GOT3 (cell line): ENCODE data around the gene FLVCR2.
"Not testable (repeated sequence)": the region's sequence is repeated elsewhere in the genome, so short reads cannot be mapped to it uniquely, and the experiment has no call there.

Experiments
- DNase-seq: peaks from one replicate; lab custom pipeline; 2025; ENCODE audit warnings: mixed read lengths; lab: John Stamatoyannopoulos, UW

The FLVCR2 gene

DNA sequence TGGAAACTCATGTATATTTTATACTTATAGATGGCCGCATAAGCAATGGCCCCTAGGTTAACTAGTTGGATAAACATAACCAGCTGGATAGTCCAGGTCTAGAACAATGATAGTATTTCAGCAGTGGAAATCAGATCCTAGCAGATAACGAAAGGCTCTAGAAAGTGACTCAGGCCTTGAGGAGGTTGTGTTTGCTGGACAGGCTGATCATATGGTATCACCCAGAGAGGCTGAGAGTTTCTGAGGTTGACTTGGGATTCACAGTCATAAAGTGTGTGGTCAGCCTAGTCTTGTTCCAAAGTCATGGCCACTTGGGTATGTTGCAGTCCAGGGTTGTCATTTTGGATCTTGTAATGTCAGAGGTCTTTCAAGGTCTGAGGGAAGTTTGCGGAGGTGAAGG is 16.8 kb downstream of the FLVCR2 start:
- DNase-seq, result no peak

DNA sequence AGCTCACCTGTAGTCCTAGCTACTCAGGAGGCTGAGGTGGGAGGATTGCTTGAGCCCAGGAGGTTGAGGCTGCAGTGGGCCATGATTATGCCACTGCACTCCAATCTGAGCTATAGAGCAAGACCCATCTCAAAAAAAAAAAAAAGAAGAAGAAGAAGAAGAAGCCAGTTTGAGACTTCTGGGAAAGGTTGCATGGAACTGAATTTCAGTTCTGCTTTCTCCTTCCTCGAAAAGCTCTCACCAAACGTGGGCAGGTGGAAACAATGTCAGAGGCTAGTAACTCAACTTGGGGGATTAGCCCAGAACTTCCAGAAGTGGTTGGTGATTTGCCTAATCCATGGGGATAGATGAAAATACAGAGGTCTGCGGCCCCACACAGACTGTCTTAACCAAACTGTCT is 18.7 kb downstream of the FLVCR2 start:
- no peak for DNase-seq

DNA sequence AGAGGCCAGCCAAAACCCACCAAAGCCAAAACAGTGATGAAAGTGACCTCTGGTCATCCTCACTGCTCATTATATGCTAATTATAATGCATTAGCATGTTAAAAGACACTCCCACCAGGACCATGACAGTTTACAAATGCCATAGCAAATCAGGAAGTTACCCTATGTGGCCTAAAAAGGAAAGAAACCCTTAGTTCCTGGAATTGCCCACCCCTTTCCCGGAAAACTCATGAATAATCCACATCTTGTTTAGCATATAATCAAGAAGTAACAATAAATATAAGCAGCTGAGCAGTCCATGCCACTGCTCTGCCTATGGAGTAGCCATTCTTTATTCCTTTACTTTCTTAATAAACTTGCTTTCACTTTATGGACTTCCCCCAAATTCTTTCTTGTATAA is 21.7 kb downstream of the FLVCR2 start:
- DNase-seq, result not testable (repeated sequence)

DNA sequence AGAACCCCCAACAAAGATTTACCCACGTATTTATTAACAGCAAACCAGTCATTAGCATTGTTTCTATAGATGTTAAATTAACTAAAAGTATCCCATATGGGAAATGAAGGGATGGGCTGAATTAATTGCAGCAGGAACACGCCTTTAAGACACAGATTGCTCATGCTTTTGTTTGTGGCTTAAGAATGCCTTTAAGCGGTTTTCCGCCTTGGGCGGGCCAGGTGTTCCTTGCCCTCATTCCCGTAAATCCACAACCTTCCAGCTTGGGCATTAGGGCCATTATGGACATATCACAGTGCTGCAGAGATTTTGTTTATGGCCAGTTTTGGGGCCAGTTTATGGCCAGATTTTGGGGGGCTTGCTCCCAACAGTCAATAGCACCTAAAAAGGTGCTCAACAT is 22.6 kb downstream of the FLVCR2 start:
- not testable (repeated sequence) for DNase-seq

- no peak for DNase-seq
These were observed 24.1 kb downstream of the FLVCR2 start for GRCh38 chr14:75602503-75602902.

DNA sequence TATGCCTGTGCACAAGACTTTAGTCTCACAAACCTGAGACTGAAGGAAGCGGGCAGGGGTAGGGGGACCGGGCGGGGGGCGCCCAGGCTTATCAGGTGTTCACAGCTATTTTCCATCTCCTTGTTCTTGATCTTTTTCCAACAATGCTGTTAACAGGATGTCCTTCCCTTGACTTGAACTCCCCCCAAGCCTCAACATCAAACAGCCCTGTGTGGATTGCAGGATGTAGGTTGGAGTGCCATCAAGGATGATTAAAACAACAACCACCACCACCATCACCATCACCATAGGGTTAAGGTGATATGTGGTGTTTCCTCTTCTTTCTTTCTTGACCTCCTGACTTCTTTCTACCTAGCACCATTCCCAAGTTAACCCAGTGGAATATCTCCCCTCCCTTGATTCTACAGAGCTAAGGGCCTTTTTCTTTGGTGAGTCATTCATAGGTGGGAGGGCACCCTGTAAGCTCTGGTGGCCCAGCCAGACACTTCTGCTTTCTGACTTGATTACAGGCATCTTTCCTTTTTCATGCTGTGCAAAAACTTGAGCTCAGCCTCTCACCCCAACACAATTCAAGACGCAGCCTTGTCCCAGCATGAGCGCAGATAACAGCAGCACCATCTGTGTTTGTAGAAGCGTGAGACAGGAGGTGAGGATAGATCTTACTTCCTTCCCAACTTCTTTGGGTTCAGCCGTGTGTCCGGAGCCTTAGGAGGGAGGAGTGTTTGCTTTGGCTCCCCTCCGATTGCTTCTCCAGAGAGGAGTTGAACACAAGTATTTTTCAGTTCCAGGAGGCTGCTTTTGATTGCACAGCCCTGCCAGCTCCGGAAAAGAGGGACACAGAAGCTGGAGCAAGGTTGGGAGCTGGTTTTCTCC is 26.8 kb downstream of the FLVCR2 start:
- DNase-seq, result no peak

GRCh38 chr14:75605916-75606315 is 27.5 kb downstream of the FLVCR2 start:
- no peak for DNase-seq

GRCh38 chr14:75607044-75607443 is 28.6 kb downstream of the FLVCR2 start:
- DNase-seq, result no peak

GRCh38 chr14:75607842-75608640 is 29.6 kb downstream of the FLVCR2 start:
- no peak for DNase-seq

GRCh38 chr14:75609116-75609515 is 30.7 kb downstream of the FLVCR2 start:
- no peak for DNase-seq

DNA sequence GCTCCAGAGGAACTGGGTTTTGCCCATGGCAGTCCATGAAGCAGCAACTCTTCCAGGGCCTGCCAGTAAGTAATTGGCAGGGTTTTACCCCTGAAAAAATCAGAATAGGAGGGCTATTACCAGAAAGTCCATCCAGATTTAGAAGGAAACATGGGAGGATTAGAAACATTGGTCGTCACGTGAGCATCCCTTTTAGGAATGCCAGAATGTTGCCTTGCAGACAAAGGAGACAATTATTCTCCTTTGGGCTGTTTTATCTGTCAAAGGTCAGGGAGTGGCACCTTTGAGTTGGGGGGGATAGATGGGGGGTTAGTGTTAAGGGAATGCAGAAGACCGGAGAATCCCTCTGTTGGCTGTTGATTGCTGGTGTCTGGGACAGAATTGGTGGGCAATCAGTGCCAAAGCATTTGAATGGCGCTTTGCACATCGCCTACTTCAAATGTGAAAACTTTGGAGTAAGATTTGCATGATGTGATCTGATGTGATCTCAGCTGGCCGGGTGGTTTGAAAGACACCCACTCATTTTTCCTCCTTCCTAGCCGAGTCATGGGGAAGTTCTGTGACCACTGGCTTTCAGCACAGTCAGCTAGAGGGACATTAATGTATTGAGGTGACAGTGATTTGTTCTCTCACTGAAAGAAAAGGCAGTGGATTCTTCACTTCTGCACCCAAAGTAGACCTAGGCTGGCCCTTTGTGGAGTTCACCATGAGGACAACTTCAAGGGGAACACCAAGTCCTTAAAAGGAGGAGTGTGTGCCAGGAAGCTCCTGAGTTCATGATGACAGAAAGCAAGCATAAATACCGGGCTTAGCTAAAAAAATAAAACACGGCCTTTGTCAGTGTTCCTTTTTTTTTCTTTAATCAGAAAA is 31.4 kb downstream of the FLVCR2 start:
- no peak for DNase-seq

DNA sequence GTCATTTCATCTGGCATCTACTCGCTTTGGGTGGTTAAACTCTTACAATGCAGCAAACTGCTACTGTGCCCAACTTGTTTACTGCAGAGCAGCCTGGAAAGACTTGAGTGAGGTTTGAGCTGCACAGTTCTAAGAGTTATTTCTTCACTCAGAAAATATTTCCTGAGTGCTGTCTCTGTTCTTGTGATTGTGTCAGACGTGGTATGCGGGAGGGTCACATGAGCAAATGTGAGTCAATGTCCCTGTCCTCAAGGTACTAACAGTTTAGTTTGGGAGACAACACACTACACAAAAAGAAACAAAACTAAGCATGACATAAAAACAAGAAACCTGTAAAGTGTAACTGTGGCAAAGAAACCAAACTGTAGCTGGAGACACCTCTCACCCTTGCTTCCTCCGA is 32.4 kb downstream of the FLVCR2 start:
- no peak for DNase-seq

DNA sequence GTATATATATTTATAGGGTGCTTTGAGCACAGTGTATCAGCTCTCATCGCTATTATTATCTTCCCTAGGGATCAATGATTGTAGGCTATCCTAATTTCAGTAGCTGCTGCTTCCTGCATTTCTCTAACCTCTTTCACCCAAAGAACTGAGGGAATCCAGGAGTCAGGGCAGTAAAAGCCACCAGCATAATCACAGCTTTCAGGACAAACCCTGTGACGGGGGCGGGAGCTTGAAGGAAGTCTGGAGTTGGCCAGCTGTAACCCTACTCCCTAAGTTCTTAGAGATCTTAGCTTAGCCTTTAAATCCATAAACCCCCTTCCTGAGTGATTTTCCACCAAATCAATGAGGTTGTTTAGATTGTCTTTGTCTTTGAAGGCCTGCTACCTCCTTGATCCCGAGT is 33.7 kb downstream of the FLVCR2 start:
- DNase-seq, result no peak

DNA sequence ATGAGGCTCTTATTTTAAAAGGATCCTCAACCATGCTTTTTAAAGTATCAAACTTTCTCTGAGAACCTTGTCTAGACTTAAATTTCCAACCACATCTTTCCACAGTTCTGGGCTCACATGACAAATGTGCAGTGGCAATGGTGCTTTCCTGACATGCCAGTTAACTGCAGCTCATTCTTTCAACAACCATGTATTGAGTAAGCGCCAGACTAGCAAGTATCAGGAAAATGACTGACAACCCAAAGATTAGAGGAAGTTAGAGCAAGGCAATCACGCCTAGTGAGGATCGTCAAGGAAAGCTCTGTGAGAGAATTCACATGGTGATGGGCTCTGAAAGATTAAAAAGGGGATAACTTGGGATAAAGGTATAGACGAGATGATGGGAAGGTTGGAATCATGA is 35.8 kb downstream of the FLVCR2 start:
- DNase-seq, result no peak

- DNase-seq, result no peak
These were observed 36.8 kb downstream of the FLVCR2 start for GRCh38 chr14:75615200-75615599.

DNA sequence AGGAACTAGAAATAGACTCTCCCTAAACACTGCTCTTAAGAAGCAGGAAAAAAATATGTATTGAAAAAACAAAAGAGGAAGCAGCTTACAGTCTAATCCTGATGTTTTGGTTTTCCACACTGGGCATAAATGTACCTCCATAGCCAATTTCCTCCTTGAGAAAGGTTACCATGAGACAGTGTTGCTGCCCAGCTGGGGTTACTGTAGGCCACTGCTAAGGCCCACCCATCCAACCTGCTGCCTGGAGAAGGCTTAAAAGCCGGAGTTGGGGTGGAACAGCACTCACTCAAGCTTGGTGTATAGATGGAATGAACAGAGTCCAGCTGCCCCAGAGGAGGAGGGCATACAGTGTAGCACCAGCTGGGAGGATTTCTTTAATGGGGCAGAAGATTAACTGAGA is 41.1 kb downstream of the FLVCR2 start:
- DNase-seq, result no peak

- no peak for DNase-seq
These were observed 46.6 kb downstream of the FLVCR2 start for GRCh38 chr14:75625034-75625433.

- no peak for DNase-seq
These were observed 48.0 kb downstream of the FLVCR2 start for GRCh38 chr14:75626396-75626795.

- DNase-seq, result no peak
These were observed 48.4 kb downstream of the FLVCR2 start for GRCh38 chr14:75626863-75627262.

DNA sequence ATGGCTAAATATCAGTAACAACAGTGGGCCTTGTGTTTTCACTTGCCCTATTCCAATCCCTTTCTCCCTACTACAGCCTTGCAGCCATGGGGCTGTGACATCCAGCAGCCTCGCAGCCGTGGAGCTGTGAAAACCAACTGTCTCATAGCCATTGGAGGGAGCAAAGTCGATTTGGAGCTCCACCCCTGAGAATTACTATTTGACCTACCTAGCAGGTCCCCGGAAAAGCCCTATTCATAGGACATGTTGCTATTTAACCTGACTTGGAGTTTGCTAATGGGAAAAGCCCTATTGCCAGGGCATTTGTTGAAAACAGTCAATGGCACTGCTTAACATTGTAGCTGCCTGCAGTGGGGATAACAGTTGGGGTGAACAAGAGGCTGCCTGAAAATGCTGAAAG is 49.0 kb downstream of the FLVCR2 start:
- no peak for DNase-seq

GRCh38 chr14:75628816-75629215 is 50.4 kb downstream of the FLVCR2 start:
- DNase-seq, result no peak
